CD4-positive, alpha-beta T cell (primary cell): ENCODE data around the gene PTPRZ1. TPM values are rescaled to one million over a fixed set of nuclear protein-coding genes. Genes with fewer than 3 reads are reported as not detected.

Source experiments
- ATAC-seq: fragments of 200-7000 bp; cut with Tn5 transposase; one replicate; pipeline ENCODE4 v1.10.0; 2022; ENCODE audit warnings: mild to moderate bottlenecking; ENCODE audit not compliant: poor library complexity
- CTCF ChIA-PET: fragments of 350-600 bp; sonication (Branson Sonifier 250); formaldehyde crosslinking; loops from one replicate; lab custom pipeline; 2021; ENCODE audit warnings: antibody characterized with exemption, inconsistent platforms; lab: Charles Lee
- POLR2A ChIA-PET: fragments of 350-600 bp; sonication (Branson Sonifier 250); formaldehyde crosslinking; loops from one replicate; lab custom pipeline; 2021; ENCODE audit warnings: antibody characterized with exemption, inconsistent platforms; lab: Charles Lee
- DNase-seq, 14 experiments: peaks; one replicate each; pipeline ENCODE4 v3.0.0-alpha.2; 2013 to 2020; ENCODE audit warnings: mixed read lengths in 2 of 14
- H3K27ac ChIP-seq, 2 donors: one replicate each; pipeline versions ENCODE4 v1.5.1 to v1.7.0; 2013; ENCODE audit warnings: low read length in 2 of 2, low read depth in 1 of 2, mild to moderate bottlenecking in 1 of 2
- H3K27me3 ChIP-seq, 2 experiments: 1 replicate in 1 of 2; 2 replicates in 1 of 2; pipeline versions ENCODE4 v1.6.1 to v1.7.0; 2013; ENCODE audit warnings: low read length in 2 of 2, control low read depth in 1 of 2, mild to moderate bottlenecking in 1 of 2, moderate library complexity in 1 of 2; ENCODE audit not compliant: insufficient read depth in 2 of 2, control insufficient read depth in 1 of 2
- H3K36me3 ChIP-seq: one replicate; pipeline ENCODE4 v1.6.1; 2013; ENCODE audit warnings: low read length, control low read depth; ENCODE audit not compliant: insufficient read depth
- H3K4me1 ChIP-seq: one replicate; pipeline ENCODE4 v1.6.1; 2013; ENCODE audit warnings: low read length, control low read depth; ENCODE audit not compliant: insufficient read depth
- H3K4me3 ChIP-seq: one replicate; pipeline ENCODE4 v1.5.1; 2013; ENCODE audit warnings: mild to moderate bottlenecking, low read length, moderate library complexity
- H3K9me3 ChIP-seq, 2 experiments: 1 replicate in 1 of 2; 2 replicates in 1 of 2; pipeline versions ENCODE4 v1.6.1 to v1.7.0; 2013; ENCODE audit warnings: low read length in 2 of 2, mild to moderate bottlenecking in 2 of 2, control low read depth in 1 of 2, moderate library complexity in 1 of 2; ENCODE audit not compliant: control insufficient read depth in 1 of 2, insufficient read depth in 1 of 2
- H3K27ac Mint-ChIP-seq: one replicate; pipeline ENCODE4 v1.8.0; 2020; ENCODE audit warnings: mixed read lengths
- H3K27me3 Mint-ChIP-seq: one replicate; pipeline ENCODE4 v1.8.0; 2021; ENCODE audit warnings: mixed read lengths
- H3K36me3 Mint-ChIP-seq: one replicate; pipeline ENCODE4 v1.8.0; 2021; ENCODE audit warnings: low read depth, mixed read lengths
- H3K4me1 Mint-ChIP-seq: one replicate; pipeline ENCODE4 v1.8.0; 2021; ENCODE audit warnings: low read depth, mixed read lengths
- H3K4me3 Mint-ChIP-seq: one replicate; pipeline ENCODE4 v1.8.0; 2020; ENCODE audit warnings: mild to moderate bottlenecking, mixed read lengths
- H3K9me3 Mint-ChIP-seq: one replicate; pipeline ENCODE4 v1.8.0; 2020; ENCODE audit warnings: mixed read lengths
- intact Hi-C, 2 experiments: fragments of 100-400 bp; cut with DNase I in 1 of 2; cut with micrococcal nuclease in 1 of 2; formaldehyde crosslinking; loops; one replicate each; pipeline versions ENCODE4 v1.15.1 to v1.9.0; 2023 to 2025; cut with DNase I, micrococcal nuclease
- total RNA-seq, 174 experiments: library from RNA in 2 of 174; stranded (reverse) in 2 of 174; gene quantifications; one replicate each; pipeline ENCODE4 v1.2.3 and lab custom pipeline; 2021 to 2026
- TF ChIP-seq, protein P1 (sequence below): fragments of 200-600 bp; IDR thresholded peaks from one replicate; pipeline ENCODE4 v1.8.0; 2022; ENCODE audit warnings: antibody characterized with exemption, mild to moderate bottlenecking

Gene PTPRZ1
- total RNA-seq, 2 experiments from 2014 or later, result not detected

DNA sequence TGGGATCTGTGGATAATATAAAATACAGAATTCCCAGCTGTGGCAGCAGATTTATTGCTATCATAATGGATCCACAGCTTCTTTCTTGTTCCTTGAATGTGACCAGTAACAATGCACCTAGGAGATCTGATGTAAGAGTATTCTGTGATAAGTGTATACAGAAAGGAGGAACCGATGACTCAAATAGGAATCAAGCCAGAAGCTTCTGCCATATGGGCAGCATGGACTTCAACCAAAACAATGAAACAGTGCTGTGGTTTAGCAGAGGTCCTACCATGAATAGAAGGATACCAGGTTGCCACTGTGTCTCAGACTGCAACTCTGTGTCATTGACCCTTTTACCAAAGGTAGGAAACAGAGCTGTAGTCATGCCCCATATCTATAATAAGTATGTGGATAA is 81.8 kb downstream of the PTPRZ1 start:
- intact Hi-C loops, result no loop called here
- Mint-ChIP-seq H3K36me3 (no peaks in the 10 kb centered on the region), H3K4me1 (no peaks in the 10 kb centered on the region), H3K9me3 (peaks cover 3% of the 10 kb centered on the region), H3K27me3 (no peaks in the 10 kb centered on the region), H3K4me3 (no peak overlapping the region), H3K27ac (no peak overlapping the region)
- no peak for ATAC-seq
- Histone ChIP-seq H3K4me3 (no peak overlapping the region), H3K27ac (no peak overlapping the region), H3K9me3 (peaks cover 0 to 6% of the 10 kb centered on the region in 2 experiments), H3K4me1 (no peaks in the 10 kb centered on the region), H3K27me3 (no peaks in the 10 kb centered on the region), H3K36me3 (no peaks in the 10 kb centered on the region)
- TF ChIP-seq, protein P1, sequence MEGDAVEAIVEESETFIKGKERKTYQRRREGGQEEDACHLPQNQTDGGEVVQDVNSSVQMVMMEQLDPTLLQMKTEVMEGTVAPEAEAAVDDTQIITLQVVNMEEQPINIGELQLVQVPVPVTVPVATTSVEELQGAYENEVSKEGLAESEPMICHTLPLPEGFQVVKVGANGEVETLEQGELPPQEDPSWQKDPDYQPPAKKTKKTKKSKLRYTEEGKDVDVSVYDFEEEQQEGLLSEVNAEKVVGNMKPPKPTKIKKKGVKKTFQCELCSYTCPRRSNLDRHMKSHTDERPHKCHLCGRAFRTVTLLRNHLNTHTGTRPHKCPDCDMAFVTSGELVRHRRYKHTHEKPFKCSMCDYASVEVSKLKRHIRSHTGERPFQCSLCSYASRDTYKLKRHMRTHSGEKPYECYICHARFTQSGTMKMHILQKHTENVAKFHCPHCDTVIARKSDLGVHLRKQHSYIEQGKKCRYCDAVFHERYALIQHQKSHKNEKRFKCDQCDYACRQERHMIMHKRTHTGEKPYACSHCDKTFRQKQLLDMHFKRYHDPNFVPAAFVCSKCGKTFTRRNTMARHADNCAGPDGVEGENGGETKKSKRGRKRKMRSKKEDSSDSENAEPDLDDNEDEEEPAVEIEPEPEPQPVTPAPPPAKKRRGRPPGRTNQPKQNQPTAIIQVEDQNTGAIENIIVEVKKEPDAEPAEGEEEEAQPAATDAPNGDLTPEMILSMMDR, result no peak
- CTCF ChIA-PET, result no interaction called here
- POLR2A ChIA-PET, result no interaction called here
- no peak for DNase-seq

DNA sequence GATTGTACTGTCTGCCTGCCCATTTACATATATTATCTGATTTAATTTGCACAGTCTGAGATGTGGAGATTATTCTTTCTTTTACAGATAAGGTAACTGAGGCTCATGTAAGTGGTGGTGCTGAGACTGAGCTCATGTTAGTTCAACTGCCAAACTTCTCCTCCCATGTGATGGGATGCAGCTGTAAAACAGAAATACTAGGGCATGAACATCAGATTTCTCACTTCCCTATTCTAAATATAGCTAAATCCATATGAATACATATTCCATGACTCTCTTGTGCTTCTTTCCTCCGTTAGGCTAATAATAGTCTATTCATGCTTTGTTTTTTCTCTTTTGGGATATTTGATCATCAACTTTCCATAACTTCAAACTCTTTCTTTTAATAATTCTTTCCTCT is 84.7 kb downstream of the PTPRZ1 start:
- Histone ChIP-seq H3K27ac (no peak overlapping the region), H3K36me3 (no peaks in the 10 kb centered on the region), H3K27me3 (no peaks in the 10 kb centered on the region), H3K9me3 (peaks cover 0 to 3% of the 10 kb centered on the region in 2 experiments), H3K4me1 (no peaks in the 10 kb centered on the region), H3K4me3 (no peak overlapping the region)
- Mint-ChIP-seq H3K9me3 (no peaks in the 10 kb centered on the region), H3K27ac (no peak overlapping the region), H3K27me3 (no peaks in the 10 kb centered on the region), H3K4me3 (no peak overlapping the region), H3K36me3 (no peaks in the 10 kb centered on the region), H3K4me1 (no peaks in the 10 kb centered on the region)
- DNase-seq (no peak), ATAC-seq (no peak)
- intact Hi-C loops, result no loop called here
- ChIA-PET POLR2A (no interaction called here), CTCF (no interaction called here)
- TF ChIP-seq, protein P1, result no peak

DNA sequence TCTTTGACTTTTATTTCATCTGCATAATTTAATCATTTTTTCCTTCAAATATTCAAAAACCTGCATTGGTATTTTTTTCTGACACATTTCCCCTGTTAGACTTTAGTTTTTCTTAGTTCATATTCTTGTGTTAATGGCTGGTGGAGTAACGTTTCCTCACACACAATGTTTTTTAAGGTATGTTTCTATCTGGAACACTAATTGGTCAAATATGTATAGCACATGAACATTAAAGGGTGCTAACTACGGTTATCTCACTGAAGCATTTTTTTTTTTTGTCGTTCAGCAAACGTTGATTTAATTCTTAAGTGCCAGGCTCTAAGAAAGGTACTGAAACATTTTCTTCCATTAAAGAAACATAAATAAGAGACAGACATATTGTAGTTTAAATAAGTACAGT is 87.7 kb downstream of the PTPRZ1 start:
- POLR2A ChIA-PET, result no interaction called here
- no peak overlapping the region for H3K4me3 Mint-ChIP-seq

More for the DNA sequence above, 87.7 kb downstream of the PTPRZ1 start:
- no peaks in the 10 kb centered on the region for H3K27me3 ChIP-seq
- Mint-ChIP-seq H3K9me3 (no peaks in the 10 kb centered on the region), H3K4me1 (no peaks in the 10 kb centered on the region), H3K36me3 (no peaks in the 10 kb centered on the region), H3K27ac (no peak overlapping the region), H3K27me3 (no peaks in the 10 kb centered on the region)
- H3K9me3 ChIP-seq, result peaks cover 0 to 3% of the 10 kb centered on the region in 2 experiments
- DNase-seq (no peak), ATAC-seq (no peak)
- no peaks in the 10 kb centered on the region for H3K4me1 ChIP-seq
- TF ChIP-seq, protein P1, result no peak
- H3K36me3 ChIP-seq, result no peaks in the 10 kb centered on the region
- CTCF ChIA-PET, result no interaction called here
- H3K27ac ChIP-seq, result no peak overlapping the region
- H3K4me3 ChIP-seq, result no peak overlapping the region
- intact Hi-C loops, result no loop called here
